Measurements from ENCODE around the gene ADAM15.

Gene ADAM15

DNA sequence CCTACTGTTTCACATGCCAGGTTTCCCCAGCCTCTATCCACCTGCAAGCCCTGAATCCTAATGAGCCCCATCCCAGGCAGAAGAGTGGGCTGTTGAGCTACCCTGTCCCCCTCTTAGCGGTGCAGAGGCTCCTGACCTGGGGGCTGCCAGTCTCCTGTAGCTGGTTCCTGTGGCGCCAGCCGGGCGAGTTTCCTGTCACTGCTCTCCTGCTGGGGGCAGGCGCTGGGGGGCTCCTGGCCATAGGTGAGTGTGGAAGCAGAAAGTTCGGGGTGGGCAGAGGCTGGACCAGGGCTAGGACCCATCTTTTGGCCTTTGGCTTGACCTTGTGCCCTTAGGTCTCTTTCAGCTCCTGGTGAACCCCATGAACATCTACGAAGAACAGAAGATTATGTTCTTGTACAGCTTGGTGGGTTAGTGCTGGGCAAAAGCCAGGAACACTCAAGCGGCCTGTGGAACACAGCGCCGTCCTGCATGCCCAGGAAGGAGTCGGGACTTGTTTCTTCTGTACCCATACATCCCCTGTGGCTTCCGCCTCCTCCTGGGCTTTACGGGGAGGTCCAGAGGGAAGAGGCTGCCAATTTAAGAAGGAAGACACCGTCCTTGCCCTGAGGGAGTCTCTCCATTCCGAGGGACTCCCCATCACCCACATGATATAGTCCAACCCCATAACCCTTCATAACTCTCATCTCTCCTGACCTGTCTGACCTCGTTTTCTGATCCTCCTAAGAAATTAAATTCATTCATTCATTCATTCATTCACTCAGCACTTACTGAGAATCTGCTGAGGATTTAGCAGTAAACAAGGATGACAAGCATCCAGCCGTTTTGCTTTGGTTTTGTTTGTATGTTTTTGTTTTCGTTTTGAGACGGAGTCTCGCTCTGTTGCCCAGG lies 16.6 kb upstream of the ADAM15 start:
- Histone ChIP-seq H3K36me3 (ENCODE audit: control insufficient read depth in 2 of 2, insufficient read depth in 1 of 2, low read length in 2 of 2) (no peaks in the 10 kb centered on the region), H3K4me3 (ENCODE audit: low read depth, low read length) (no peak overlapping the region), H3K4me1 (ENCODE audit: control insufficient read depth, insufficient read depth, low read length) (no peaks in the 10 kb centered on the region), H3K27ac (ENCODE audit: extremely low read depth, low read depth, low read length) (no peak overlapping the region), H3K9me3 (ENCODE audit: control insufficient read depth, insufficient read depth, low read depth, low read length) (no peaks in the 10 kb centered on the region)
- TF ChIP-seq, protein P1, sequence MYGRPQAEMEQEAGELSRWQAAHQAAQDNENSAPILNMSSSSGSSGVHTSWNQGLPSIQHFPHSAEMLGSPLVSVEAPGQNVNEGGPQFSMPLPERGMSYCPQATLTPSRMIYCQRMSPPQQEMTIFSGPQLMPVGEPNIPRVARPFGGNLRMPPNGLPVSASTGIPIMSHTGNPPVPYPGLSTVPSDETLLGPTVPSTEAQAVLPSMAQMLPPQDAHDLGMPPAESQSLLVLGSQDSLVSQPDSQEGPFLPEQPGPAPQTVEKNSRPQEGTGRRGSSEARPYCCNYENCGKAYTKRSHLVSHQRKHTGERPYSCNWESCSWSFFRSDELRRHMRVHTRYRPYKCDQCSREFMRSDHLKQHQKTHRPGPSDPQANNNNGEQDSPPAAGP (tag by site-specific recombination; IDR thresholded peaks at IDR 0.05), result no peak
- TF ChIP-seq, protein P2, sequence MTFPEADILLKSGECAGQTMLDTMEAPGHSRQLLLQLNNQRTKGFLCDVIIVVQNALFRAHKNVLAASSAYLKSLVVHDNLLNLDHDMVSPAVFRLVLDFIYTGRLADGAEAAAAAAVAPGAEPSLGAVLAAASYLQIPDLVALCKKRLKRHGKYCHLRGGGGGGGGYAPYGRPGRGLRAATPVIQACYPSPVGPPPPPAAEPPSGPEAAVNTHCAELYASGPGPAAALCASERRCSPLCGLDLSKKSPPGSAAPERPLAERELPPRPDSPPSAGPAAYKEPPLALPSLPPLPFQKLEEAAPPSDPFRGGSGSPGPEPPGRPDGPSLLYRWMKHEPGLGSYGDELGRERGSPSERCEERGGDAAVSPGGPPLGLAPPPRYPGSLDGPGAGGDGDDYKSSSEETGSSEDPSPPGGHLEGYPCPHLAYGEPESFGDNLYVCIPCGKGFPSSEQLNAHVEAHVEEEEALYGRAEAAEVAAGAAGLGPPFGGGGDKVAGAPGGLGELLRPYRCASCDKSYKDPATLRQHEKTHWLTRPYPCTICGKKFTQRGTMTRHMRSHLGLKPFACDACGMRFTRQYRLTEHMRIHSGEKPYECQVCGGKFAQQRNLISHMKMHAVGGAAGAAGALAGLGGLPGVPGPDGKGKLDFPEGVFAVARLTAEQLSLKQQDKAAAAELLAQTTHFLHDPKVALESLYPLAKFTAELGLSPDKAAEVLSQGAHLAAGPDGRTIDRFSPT (tag by site-specific recombination; IDR thresholded peaks at IDR 0.05), result no peak
- TF ChIP-seq ZNF530 (tag by site-specific recombination; IDR thresholded peaks at IDR 0.05; ENCODE audit: low read depth) (no peak), MYNN (tag by site-specific recombination; IDR thresholded peaks at IDR 0.05; ENCODE audit: borderline replicate concordance) (no peak), SP2 (tag by site-specific recombination; IDR thresholded peaks at IDR 0.05) (no peak), ZNF274 (IDR thresholded peaks at IDR 0.05; ENCODE audit: low read length) (no peak), ZNF274 (tag by site-specific recombination; IDR thresholded peaks at IDR 0.05; ENCODE audit: borderline replicate concordance) (no peak), ZNF514 (tag by site-specific recombination; IDR thresholded peaks at IDR 0.05) (no peak), PRDM1 (tag by site-specific recombination; IDR thresholded peaks at IDR 0.05) (no peak), RBAK (tag by site-specific recombination; IDR thresholded peaks at IDR 0.05) (no peak)
- TF ChIP-seq, protein P3, sequence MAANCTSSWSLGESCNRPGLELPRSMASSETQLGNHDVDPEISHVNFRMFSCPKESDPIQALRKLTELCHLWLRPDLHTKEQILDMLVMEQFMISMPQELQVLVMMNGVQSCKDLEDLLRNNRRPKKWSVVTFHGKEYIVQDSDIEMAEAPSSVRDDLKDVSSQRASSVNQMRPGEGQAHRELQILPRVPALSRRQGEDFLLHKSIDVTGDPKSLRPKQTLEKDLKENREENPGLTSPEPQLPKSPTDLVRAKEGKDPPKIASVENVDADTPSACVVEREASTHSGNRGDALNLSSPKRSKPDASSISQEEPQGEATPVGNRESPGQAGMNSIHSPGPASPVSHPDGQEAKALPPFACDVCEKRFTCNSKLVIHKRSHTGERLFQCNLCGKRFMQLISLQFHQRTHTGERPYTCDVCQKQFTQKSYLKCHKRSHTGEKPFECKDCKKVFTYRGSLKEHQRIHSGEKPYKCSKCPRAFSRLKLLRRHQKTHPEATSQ (tag by site-specific recombination; IDR thresholded peaks at IDR 0.05), result no peak
- TF ChIP-seq, protein P4, sequence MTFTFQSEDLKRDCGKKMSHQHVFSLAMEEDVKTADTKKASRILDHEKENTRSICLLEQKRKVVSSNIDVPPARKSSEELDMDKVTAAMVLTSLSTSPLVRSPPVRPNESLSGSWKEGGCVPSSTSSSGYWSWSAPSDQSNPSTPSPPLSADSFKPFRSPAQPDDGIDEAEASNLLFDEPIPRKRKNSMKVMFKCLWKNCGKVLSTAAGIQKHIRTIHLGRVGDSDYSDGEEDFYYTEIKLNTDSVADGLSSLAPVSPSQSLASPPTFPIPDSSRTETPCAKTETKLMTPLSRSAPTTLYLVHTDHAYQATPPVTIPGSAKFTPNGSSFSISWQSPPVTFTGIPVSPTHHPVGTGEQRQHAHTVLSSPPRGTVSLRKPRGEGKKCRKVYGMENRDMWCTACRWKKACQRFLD (tag by site-specific recombination; IDR thresholded peaks at IDR 0.05), result no peak
- TF ChIP-seq, protein P5, sequence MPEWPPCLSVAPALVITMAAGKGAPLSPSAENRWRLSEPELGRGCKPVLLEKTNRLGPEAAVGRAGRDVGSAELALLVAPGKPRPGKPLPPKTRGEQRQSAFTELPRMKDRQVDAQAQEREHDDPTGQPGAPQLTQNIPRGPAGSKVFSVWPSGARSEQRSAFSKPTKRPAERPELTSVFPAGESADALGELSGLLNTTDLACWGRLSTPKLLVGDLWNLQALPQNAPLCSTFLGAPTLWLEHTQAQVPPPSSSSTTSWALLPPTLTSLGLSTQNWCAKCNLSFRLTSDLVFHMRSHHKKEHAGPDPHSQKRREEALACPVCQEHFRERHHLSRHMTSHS (tag by site-specific recombination; IDR thresholded peaks at IDR 0.05), result no peak
- TF ChIP-seq, protein P6, sequence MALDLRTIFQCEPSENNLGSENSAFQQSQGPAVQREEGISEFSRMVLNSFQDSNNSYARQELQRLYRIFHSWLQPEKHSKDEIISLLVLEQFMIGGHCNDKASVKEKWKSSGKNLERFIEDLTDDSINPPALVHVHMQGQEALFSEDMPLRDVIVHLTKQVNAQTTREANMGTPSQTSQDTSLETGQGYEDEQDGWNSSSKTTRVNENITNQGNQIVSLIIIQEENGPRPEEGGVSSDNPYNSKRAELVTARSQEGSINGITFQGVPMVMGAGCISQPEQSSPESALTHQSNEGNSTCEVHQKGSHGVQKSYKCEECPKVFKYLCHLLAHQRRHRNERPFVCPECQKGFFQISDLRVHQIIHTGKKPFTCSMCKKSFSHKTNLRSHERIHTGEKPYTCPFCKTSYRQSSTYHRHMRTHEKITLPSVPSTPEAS (tag by site-specific recombination; IDR thresholded peaks at IDR 0.05), result no peak
- TF ChIP-seq, protein P7, sequence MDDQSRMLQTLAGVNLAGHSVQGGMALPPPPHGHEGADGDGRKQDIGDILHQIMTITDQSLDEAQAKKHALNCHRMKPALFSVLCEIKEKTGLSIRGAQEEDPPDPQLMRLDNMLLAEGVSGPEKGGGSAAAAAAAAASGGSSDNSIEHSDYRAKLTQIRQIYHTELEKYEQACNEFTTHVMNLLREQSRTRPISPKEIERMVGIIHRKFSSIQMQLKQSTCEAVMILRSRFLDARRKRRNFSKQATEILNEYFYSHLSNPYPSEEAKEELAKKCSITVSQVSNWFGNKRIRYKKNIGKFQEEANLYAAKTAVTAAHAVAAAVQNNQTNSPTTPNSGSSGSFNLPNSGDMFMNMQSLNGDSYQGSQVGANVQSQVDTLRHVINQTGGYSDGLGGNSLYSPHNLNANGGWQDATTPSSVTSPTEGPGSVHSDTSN (CRISPR knock-in tag; IDR thresholded peaks at IDR 0.05), result no peak
- TF ChIP-seq, protein P8, sequence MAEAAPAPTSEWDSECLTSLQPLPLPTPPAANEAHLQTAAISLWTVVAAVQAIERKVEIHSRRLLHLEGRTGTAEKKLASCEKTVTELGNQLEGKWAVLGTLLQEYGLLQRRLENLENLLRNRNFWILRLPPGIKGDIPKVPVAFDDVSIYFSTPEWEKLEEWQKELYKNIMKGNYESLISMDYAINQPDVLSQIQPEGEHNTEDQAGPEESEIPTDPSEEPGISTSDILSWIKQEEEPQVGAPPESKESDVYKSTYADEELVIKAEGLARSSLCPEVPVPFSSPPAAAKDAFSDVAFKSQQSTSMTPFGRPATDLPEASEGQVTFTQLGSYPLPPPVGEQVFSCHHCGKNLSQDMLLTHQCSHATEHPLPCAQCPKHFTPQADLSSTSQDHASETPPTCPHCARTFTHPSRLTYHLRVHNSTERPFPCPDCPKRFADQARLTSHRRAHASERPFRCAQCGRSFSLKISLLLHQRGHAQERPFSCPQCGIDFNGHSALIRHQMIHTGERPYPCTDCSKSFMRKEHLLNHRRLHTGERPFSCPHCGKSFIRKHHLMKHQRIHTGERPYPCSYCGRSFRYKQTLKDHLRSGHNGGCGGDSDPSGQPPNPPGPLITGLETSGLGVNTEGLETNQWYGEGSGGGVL (tag by site-specific recombination; IDR thresholded peaks at IDR 0.05), result no peak
- TF ChIP-seq, protein P9, sequence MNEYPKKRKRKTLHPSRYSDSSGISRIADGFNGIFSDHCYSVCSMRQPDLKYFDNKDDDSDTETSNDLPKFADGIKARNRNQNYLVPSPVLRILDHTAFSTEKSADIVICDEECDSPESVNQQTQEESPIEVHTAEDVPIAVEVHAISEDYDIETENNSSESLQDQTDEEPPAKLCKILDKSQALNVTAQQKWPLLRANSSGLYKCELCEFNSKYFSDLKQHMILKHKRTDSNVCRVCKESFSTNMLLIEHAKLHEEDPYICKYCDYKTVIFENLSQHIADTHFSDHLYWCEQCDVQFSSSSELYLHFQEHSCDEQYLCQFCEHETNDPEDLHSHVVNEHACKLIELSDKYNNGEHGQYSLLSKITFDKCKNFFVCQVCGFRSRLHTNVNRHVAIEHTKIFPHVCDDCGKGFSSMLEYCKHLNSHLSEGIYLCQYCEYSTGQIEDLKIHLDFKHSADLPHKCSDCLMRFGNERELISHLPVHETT (tag by site-specific recombination; IDR thresholded peaks at IDR 0.05), result no peak
- POLR2A ChIA-PET, result no interaction called here
- CTCF ChIA-PET, result interaction anchor here (1.2 to 3.0 kb wide), 3 partner anchors 10 to 57 kb away, joined by 5 to 19 read pairs (median 8); no protein-coding TSS in a partner anchor

Data from HEK293 (cell line).